H9 (cell line): ENCODE results near the gene ACYP2. TPM values are rescaled to one million over a fixed set of nuclear protein-coding genes. Genes with fewer than 3 reads are reported as not detected.

Experiments
- DNase-seq: peaks from one replicate; pipeline ENCODE4 v3.0.0-alpha.2; 2017
- H2AFZ ChIP-seq: one replicate; pipeline ENCODE4 v1.6.1; 2013; ENCODE audit warnings: mild to moderate bottlenecking, low read length, control low read depth, moderate library complexity
- H2AK5ac ChIP-seq: 2 replicates; pipeline ENCODE4 v1.6.1; 2013; ENCODE audit warnings: low read length, control low read depth, mixed read lengths; ENCODE audit not compliant: insufficient read length
- H2BK120ac ChIP-seq: one replicate; pipeline ENCODE4 v1.6.1; 2013; ENCODE audit warnings: low read depth, mild to moderate bottlenecking, low read length, control low read depth, inconsistent platforms; ENCODE audit not compliant: poor library complexity, severe bottlenecking
- H2BK12ac ChIP-seq: 2 replicates; pipeline ENCODE4 v1.6.1; 2013; ENCODE audit warnings: low read length, control low read depth, mixed read lengths, low read depth; ENCODE audit not compliant: insufficient read length
- H2BK15ac ChIP-seq: 2 replicates; pipeline ENCODE4 v1.6.1; 2013; ENCODE audit warnings: low read depth, low read length, control low read depth
- H2BK20ac ChIP-seq: one replicate; pipeline ENCODE4 v1.6.1; 2013; ENCODE audit warnings: low read depth, mild to moderate bottlenecking, low read length, control low read depth, inconsistent platforms; ENCODE audit not compliant: poor library complexity, severe bottlenecking
- H2BK5ac ChIP-seq: 2 replicates; pipeline ENCODE4 v1.6.1; 2013; ENCODE audit warnings: low read length, control low read depth, mixed read lengths; ENCODE audit not compliant: insufficient read length
- H3K14ac ChIP-seq: 2 replicates; pipeline ENCODE4 v1.6.1; 2013; ENCODE audit warnings: low read length, control low read depth; ENCODE audit not compliant: insufficient read depth
- H3K18ac ChIP-seq: 2 replicates; pipeline ENCODE4 v1.6.1; 2013; ENCODE audit warnings: low read depth, mild to moderate bottlenecking, mixed read lengths, low read length, control low read depth; ENCODE audit not compliant: insufficient read length
- H3K23ac ChIP-seq: 2 replicates; pipeline ENCODE4 v1.6.1; 2013; ENCODE audit warnings: low read length, control low read depth, mixed read lengths, low read depth; ENCODE audit not compliant: insufficient read length
- H3K23me2 ChIP-seq: 2 replicates; pipeline ENCODE4 v1.6.1; 2013; ENCODE audit warnings: low read depth, mild to moderate bottlenecking, mixed read lengths, low read length, control low read depth; ENCODE audit not compliant: insufficient read length, poor library complexity, severe bottlenecking
- H3K27ac ChIP-seq: 2 replicates; pipeline ENCODE4 v1.5.1; 2013; ENCODE audit warnings: low read length, control low read depth, mixed read lengths, low read depth; ENCODE audit not compliant: insufficient read length
- H3K27me3 ChIP-seq: 2 replicates; pipeline ENCODE4 v1.6.1; 2013; ENCODE audit warnings: low read length, control low read depth, inconsistent platforms; ENCODE audit not compliant: insufficient read depth
- H3K4ac ChIP-seq: 2 replicates; pipeline ENCODE4 v1.6.1; 2013; ENCODE audit warnings: low read depth, mild to moderate bottlenecking, control low read depth, inconsistent platforms, low read length, moderate library complexity
- H3K4me1 ChIP-seq: 2 replicates; pipeline ENCODE4 v1.6.1; 2013; ENCODE audit warnings: low read length, control low read depth, inconsistent platforms; ENCODE audit not compliant: insufficient read depth
- H3K4me2 ChIP-seq: 2 replicates; pipeline ENCODE4 v1.6.1; 2013; ENCODE audit warnings: low read length, control low read depth, mixed read lengths; ENCODE audit not compliant: insufficient read length, insufficient read depth
- H3K56ac ChIP-seq: 2 replicates; pipeline ENCODE4 v1.6.1; 2013; ENCODE audit warnings: low read depth, mild to moderate bottlenecking, mixed read lengths, low read length, control low read depth; ENCODE audit not compliant: insufficient read length
- H3K79me1 ChIP-seq: 2 replicates; pipeline ENCODE4 v1.6.1; 2013; ENCODE audit warnings: low read depth, mild to moderate bottlenecking, moderate library complexity, low read length, control low read depth, inconsistent platforms; ENCODE audit not compliant: insufficient read depth, poor library complexity, severe bottlenecking
- H3K79me2 ChIP-seq: 2 replicates; pipeline ENCODE4 v1.6.1; 2013; ENCODE audit warnings: low read length, control low read depth, inconsistent platforms; ENCODE audit not compliant: insufficient read depth
- H3K9ac ChIP-seq: 2 replicates; pipeline ENCODE4 v1.6.1; 2013; ENCODE audit warnings: low read length, control low read depth, mixed read lengths; ENCODE audit not compliant: insufficient read length; ENCODE audit errors: extremely low read depth
- H3K9me3 ChIP-seq: one replicate; pipeline ENCODE4 v1.6.1; 2013; ENCODE audit warnings: low read depth, low read length, inconsistent platforms; ENCODE audit not compliant: control insufficient read depth
- H3T11ph ChIP-seq: one replicate; pipeline ENCODE4 v1.6.1; 2013; ENCODE audit warnings: mild to moderate bottlenecking, low read length, control low read depth, inconsistent platforms
- H4K20me1 ChIP-seq: one replicate; pipeline ENCODE4 v1.6.1; 2013; ENCODE audit not compliant: control insufficient read depth, insufficient read length, insufficient read depth
- H4K5ac ChIP-seq: 2 replicates; pipeline ENCODE4 v1.6.1; 2013; ENCODE audit warnings: low read depth, mild to moderate bottlenecking, mixed read lengths, low read length, control low read depth; ENCODE audit not compliant: insufficient read length
- H4K8ac ChIP-seq: replicated peaks from 2 replicates; pipeline ENCODE4 v1.6.1; 2013; ENCODE audit warnings: low read length, control low read depth, mixed read lengths, low read depth; ENCODE audit not compliant: insufficient read length
- H4K91ac ChIP-seq: 2 replicates; pipeline ENCODE4 v1.6.1; 2013; ENCODE audit warnings: low read depth, mild to moderate bottlenecking, moderate library complexity, mixed read lengths, low read length, control low read depth; ENCODE audit not compliant: insufficient read length
- H3K27ac Mint-ChIP-seq, 3 experiments: 2 replicates in 2 of 3; 3 replicates in 1 of 3; pipeline ENCODE4 v1.8.0; 2020 to 2021; ENCODE audit warnings: mixed read lengths in 3 of 3, mild to moderate bottlenecking in 1 of 3, moderate library complexity in 1 of 3
- H3K27me3 Mint-ChIP-seq: 2 replicates; pipeline ENCODE4 v1.8.0; 2021; ENCODE audit warnings: low read depth, mild to moderate bottlenecking, moderate library complexity, mixed read lengths
- H3K36me3 Mint-ChIP-seq, 3 experiments: 2 replicates in 2 of 3; 3 replicates in 1 of 3; pipeline ENCODE4 v1.8.0; 2020 to 2021; ENCODE audit warnings: low read depth in 3 of 3, mixed read lengths in 3 of 3; ENCODE audit not compliant: insufficient read depth in 1 of 3
- H3K4me1 Mint-ChIP-seq, 2 experiments: 2 replicates each; pipeline ENCODE4 v1.8.0; 2020; ENCODE audit warnings: mixed read lengths in 2 of 2
- H3K4me3 Mint-ChIP-seq, 2 experiments: 2 replicates in 1 of 2; 3 replicates in 1 of 2; pipeline ENCODE4 v1.8.0; 2020 to 2021; ENCODE audit warnings: mild to moderate bottlenecking in 2 of 2, mixed read lengths in 2 of 2, moderate library complexity in 1 of 2
- H3K9me3 Mint-ChIP-seq, 2 experiments: 2 replicates in 1 of 2; 3 replicates in 1 of 2; pipeline ENCODE4 v1.8.0; 2020; ENCODE audit warnings: mild to moderate bottlenecking in 2 of 2, mixed read lengths in 2 of 2, moderate library complexity in 1 of 2
- WGBS: extraction: QIAGEN DNeasy Blood & Tissue Kit; methylation state at CpG from one replicate; pipeline ENCODE4 v1.1.7; 2013; ENCODE audit warnings: missing lambda C conversion rate, low lambda C conversion rate, mixed read lengths; ENCODE audit not compliant: insufficient read length; ENCODE audit errors: extremely low coverage; 5-methylcytosine and 5-hydroxymethylcytosine counted together
- total RNA-seq: library from RNA; stranded (reverse); gene quantifications from 2 replicates; pipeline ENCODE4 v1.2.1, GENCODE V29; 2021
- TF ChIP-seq, protein P1 (sequence below): fragments of 200-600 bp; sonication (generic); conservative IDR thresholded peaks from 3 replicates; pipeline ENCODE4 v1.8.0; 2021; ENCODE audit warnings: antibody characterized with exemption, mild to moderate bottlenecking

ACYP2 gene
- total RNA-seq, 1 experiment from 2014 or later = 3.2 TPM

DNA sequence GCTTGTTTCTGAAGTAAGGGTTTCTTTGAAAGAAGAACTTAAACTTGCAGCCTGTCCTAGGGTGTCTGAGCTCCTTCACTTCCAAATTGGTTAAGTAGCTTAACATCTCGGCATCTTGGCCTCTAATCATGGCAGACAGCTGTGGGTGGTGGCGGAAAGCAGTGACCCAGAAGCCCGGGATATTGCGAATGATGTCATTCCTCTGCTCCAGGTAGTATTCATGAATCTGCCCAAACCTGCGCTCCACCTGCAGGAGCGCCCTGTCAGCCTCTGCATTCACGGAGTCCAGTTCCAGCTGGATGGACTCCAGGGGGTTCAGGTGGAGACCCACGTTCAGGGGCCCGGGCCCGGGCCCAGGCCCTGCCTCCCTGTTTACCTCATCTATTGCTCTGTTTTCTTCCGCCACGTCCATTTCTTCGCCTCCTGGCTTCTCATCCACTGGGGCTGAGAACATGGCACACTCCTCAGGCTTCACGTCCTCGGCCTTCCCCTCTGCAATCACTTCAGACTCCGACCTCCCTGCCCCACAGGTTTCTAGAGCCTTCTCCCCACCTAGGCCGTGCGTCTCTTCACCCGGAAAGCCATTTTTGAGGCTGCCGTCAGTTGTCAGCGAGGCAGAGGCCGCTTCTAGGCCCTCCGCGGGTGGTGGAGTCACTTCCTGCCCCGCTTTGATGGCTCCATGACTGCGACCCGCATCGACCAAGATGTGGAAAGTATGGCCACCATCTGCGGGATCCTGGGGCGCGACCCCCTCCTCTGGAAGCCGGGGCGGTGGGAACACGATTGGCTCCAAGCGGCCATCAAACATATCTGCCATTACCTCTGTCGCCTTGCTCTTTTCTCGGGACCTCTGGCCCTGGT is 140.0 kb downstream of the ACYP2 start:
- no peak overlapping the region; a peak in 1 of 7 replicates for H3K27ac Mint-ChIP-seq
- H3K23me2 ChIP-seq = no peaks in the 10 kb centered on the region
- no peak overlapping the region for H2BK5ac ChIP-seq
- no peaks in the 10 kb centered on the region for H3K79me1 ChIP-seq
- no peak overlapping the region for H3T11ph ChIP-seq
- no peak overlapping the region for H3K4me2 ChIP-seq
- H3K18ac ChIP-seq = no peak overlapping the region
- H3K9me3 Mint-ChIP-seq = peaks cover 0 to 2% of the 10 kb centered on the region in 2 experiments; a peak in 1 of 5 replicates
- H3K79me2 ChIP-seq = no peaks in the 10 kb centered on the region
- no peak overlapping the region for H3K4me3 Mint-ChIP-seq
- no peaks in the 10 kb centered on the region for H3K27me3 ChIP-seq
- no peak overlapping the region for H3K27ac ChIP-seq
- H3K9ac ChIP-seq = no peak overlapping the region
- no peak overlapping the region for H2BK120ac ChIP-seq
- no peak overlapping the region for H3K56ac ChIP-seq
- H4K91ac ChIP-seq = no peak overlapping the region
- H4K20me1 ChIP-seq = no peaks in the 10 kb centered on the region
- no peak overlapping the region for H2BK20ac ChIP-seq
- no peak overlapping the region for H3K14ac ChIP-seq
- no CpG with 5 or more reads among the region's 37 CpGs for WGBS
- no peaks in the 10 kb centered on the region for H3K9me3 ChIP-seq
- H2AK5ac ChIP-seq = no peak overlapping the region
- TF ChIP-seq, protein P1, sequence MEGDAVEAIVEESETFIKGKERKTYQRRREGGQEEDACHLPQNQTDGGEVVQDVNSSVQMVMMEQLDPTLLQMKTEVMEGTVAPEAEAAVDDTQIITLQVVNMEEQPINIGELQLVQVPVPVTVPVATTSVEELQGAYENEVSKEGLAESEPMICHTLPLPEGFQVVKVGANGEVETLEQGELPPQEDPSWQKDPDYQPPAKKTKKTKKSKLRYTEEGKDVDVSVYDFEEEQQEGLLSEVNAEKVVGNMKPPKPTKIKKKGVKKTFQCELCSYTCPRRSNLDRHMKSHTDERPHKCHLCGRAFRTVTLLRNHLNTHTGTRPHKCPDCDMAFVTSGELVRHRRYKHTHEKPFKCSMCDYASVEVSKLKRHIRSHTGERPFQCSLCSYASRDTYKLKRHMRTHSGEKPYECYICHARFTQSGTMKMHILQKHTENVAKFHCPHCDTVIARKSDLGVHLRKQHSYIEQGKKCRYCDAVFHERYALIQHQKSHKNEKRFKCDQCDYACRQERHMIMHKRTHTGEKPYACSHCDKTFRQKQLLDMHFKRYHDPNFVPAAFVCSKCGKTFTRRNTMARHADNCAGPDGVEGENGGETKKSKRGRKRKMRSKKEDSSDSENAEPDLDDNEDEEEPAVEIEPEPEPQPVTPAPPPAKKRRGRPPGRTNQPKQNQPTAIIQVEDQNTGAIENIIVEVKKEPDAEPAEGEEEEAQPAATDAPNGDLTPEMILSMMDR = no peak
- H2BK15ac ChIP-seq = no peak overlapping the region
- no peak overlapping the region for H2AFZ ChIP-seq
- no peak overlapping the region for H2BK12ac ChIP-seq
- H3K4me1 ChIP-seq = no peaks in the 10 kb centered on the region
- no peak overlapping the region for H4K8ac ChIP-seq
- no peak overlapping the region for H3K23ac ChIP-seq
- peaks cover 4 to 8% of the 10 kb centered on the region in 2 experiments for H3K4me1 Mint-ChIP-seq
- H3K36me3 Mint-ChIP-seq = no peaks in the 10 kb centered on the region
- no peak overlapping the region for H3K4ac ChIP-seq
- H4K5ac ChIP-seq = no peak overlapping the region
- DNase-seq = no peak
- H3K27me3 Mint-ChIP-seq = no peaks in the 10 kb centered on the region
